ENCODE data around the gene IGFBP2.

IGFBP2 gene

GRCh38 chr2:216688731-216689340, 55.6 kb downstream of the IGFBP2 start:
- no peak for DNase-seq

- DNase-seq, result no peak
Measured at GRCh38 chr2:216689397-216689796, 56.2 kb downstream of the IGFBP2 start.

GRCh38 chr2:216690456-216690852, 57.2 kb downstream of the IGFBP2 start:
- no peak for DNase-seq

- DNase-seq, result peak; percentile 83
Measured at GRCh38 chr2:216690853-216691741, 57.9 kb downstream of the IGFBP2 start.

- DNase-seq, result peak; percentile 96
Measured at GRCh38 chr2:216692636-216693413, 59.6 kb downstream of the IGFBP2 start.

- no peak for DNase-seq
Measured at GRCh38 chr2:216693414-216694080, 60.3 kb downstream of the IGFBP2 start.

GRCh38 chr2:216694082-216694825, 61.0 kb downstream of the IGFBP2 start:
- DNase-seq, result peak; percentile 64

GRCh38 chr2:216694826-216695217, 61.6 kb downstream of the IGFBP2 start:
- no peak for DNase-seq

- peak; percentile 90 for DNase-seq
Measured at GRCh38 chr2:216695401-216695821, 62.2 kb downstream of the IGFBP2 start, which contains the start of gene IGFBP5. Gene IGFBP5 (minus strand): TSS chr2:216695549. CDS start chr2:216694775, 774 bp downstream.

GRCh38 chr2:216696321-216696720, 63.1 kb downstream of the IGFBP2 start:
- no peak for DNase-seq

GRCh38 chr2:216696751-216697560, 63.7 kb downstream of the IGFBP2 start:
- peak; percentile 33 for DNase-seq

GRCh38 chr2:216698293-216698692, 65.1 kb downstream of the IGFBP2 start:
- DNase-seq, result no peak

GRCh38 chr2:216698895-216699294, 65.7 kb downstream of the IGFBP2 start:
- DNase-seq, result peak; percentile 85

- peak; percentile 73 for DNase-seq
Measured at GRCh38 chr2:216700088-216700567, 66.9 kb downstream of the IGFBP2 start.

- no peak for DNase-seq
Measured at GRCh38 chr2:216700781-216701180, 67.6 kb downstream of the IGFBP2 start.

GRCh38 chr2:216701544-216701943, 68.3 kb downstream of the IGFBP2 start:
- no peak for DNase-seq

GRCh38 chr2:216702756-216703155, 69.5 kb downstream of the IGFBP2 start:
- no peak for DNase-seq

- DNase-seq, result no peak
Measured at GRCh38 chr2:216710551-216711301, 77.5 kb downstream of the IGFBP2 start.

- no peak for DNase-seq
Measured at GRCh38 chr2:216711348-216711747, 78.1 kb downstream of the IGFBP2 start.

- peak; percentile 5 for DNase-seq
Measured at GRCh38 chr2:216713691-216714336, 80.6 kb downstream of the IGFBP2 start.
